ENCODE results near the gene COL4A1.

Gene COL4A1

GRCh38 chr13:110151462-110151861, 155.5 kb downstream of the COL4A1 start:
- no peak for FAIRE-seq

GRCh38 chr13:110150384-110151101, 156.4 kb downstream of the COL4A1 start:
- no peak for DNase-seq (ENCODE audit: insufficient read length, low spot score)
- FAIRE-seq, result no peak

More at GRCh38 chr13:110151462-110151861, 155.5 kb downstream of the COL4A1 start:
- DNase-seq (ENCODE audit: insufficient read length, low spot score), result no peak

GRCh38 chr13:110149036-110149435, 157.9 kb downstream of the COL4A1 start:
- FAIRE-seq (no peak), DNase-seq (ENCODE audit: insufficient read length, low spot score) (no peak)

- FAIRE-seq, result no peak
Observed at GRCh38 chr13:110140099-110140498, 166.9 kb downstream of the COL4A1 start.

GRCh38 chr13:110138700-110139036, 168.3 kb downstream of the COL4A1 start:
- FAIRE-seq, result no peak
- no peak for DNase-seq (ENCODE audit: insufficient read length, low spot score)

More at GRCh38 chr13:110140099-110140498, 166.9 kb downstream of the COL4A1 start:
- no peak for DNase-seq (ENCODE audit: insufficient read length, low spot score)

- FAIRE-seq (no peak), DNase-seq (ENCODE audit: insufficient read length, low spot score) (peak; percentile 46)
Observed at GRCh38 chr13:110138010-110138699, 168.8 kb downstream of the COL4A1 start.

GRCh38 chr13:110137680-110138009, 169.3 kb downstream of the COL4A1 start:
- FAIRE-seq, result peak; percentile 71
- peak; percentile 44 for DNase-seq (ENCODE audit: insufficient read length, low spot score)

- DNase-seq (ENCODE audit: insufficient read length, low spot score) (no peak), FAIRE-seq (no peak)
Observed at GRCh38 chr13:110136660-110137585, 170.0 kb downstream of the COL4A1 start.

GRCh38 chr13:110135977-110136597, 170.9 kb downstream of the COL4A1 start:
- FAIRE-seq (no peak), DNase-seq (ENCODE audit: insufficient read length, low spot score) (no peak)

GRCh38 chr13:110134801-110135200, 172.2 kb downstream of the COL4A1 start:
- no peak for FAIRE-seq
- DNase-seq (ENCODE audit: insufficient read length, low spot score), result no peak

- FAIRE-seq (no peak), DNase-seq (ENCODE audit: insufficient read length, low spot score) (no peak)
Observed at GRCh38 chr13:110133425-110134235, 173.3 kb downstream of the COL4A1 start.

- no peak for FAIRE-seq
Observed at GRCh38 chr13:110132225-110132982, 174.6 kb downstream of the COL4A1 start.

GRCh38 chr13:110131424-110131823, 175.5 kb downstream of the COL4A1 start:
- no peak for FAIRE-seq
- DNase-seq (ENCODE audit: insufficient read length, low spot score), result no peak

More at GRCh38 chr13:110132225-110132982, 174.6 kb downstream of the COL4A1 start:
- no peak for DNase-seq (ENCODE audit: insufficient read length, low spot score)

GRCh38 chr13:110130431-110130830, 176.5 kb downstream of the COL4A1 start:
- DNase-seq (ENCODE audit: insufficient read length, low spot score) (no peak), FAIRE-seq (no peak)

GRCh38 chr13:110129539-110130186, 177.3 kb downstream of the COL4A1 start:
- DNase-seq (ENCODE audit: insufficient read length, low spot score) (no peak), FAIRE-seq (no peak)

GRCh38 chr13:110129076-110129475, 177.9 kb downstream of the COL4A1 start:
- FAIRE-seq (no peak), DNase-seq (ENCODE audit: insufficient read length, low spot score) (no peak)

- FAIRE-seq, result no peak
Observed at GRCh38 chr13:110128546-110128945, 178.4 kb downstream of the COL4A1 start.

GRCh38 chr13:110127986-110128511, 178.9 kb downstream of the COL4A1 start:
- FAIRE-seq, result no peak

More at GRCh38 chr13:110128546-110128945, 178.4 kb downstream of the COL4A1 start:
- DNase-seq (ENCODE audit: insufficient read length, low spot score), result no peak

More at GRCh38 chr13:110127986-110128511, 178.9 kb downstream of the COL4A1 start:
- no peak for DNase-seq (ENCODE audit: insufficient read length, low spot score)

Measured in GM19239 (cell line).